Activated CD4-positive, alpha-beta T cell treated with anti-CD3 and anti-CD28 coated beads for 1 hour (primary cell): ENCODE data around the gene SCG5.

Source experiments
- DNase-seq: peaks from one replicate; pipeline ENCODE4 v3.0.0-alpha.2; 2020

The SCG5 gene

GRCh38 chr15:32729700-32730395 lies 88.3 kb downstream of the SCG5 start:
- DNase-seq, result no peak

GRCh38 chr15:32730677-32731654 lies 89.5 kb downstream of the SCG5 start:
- DNase-seq, result no peak

GRCh38 chr15:32732574-32733157 lies 91.2 kb downstream of the SCG5 start:
- no peak for DNase-seq

DNA sequence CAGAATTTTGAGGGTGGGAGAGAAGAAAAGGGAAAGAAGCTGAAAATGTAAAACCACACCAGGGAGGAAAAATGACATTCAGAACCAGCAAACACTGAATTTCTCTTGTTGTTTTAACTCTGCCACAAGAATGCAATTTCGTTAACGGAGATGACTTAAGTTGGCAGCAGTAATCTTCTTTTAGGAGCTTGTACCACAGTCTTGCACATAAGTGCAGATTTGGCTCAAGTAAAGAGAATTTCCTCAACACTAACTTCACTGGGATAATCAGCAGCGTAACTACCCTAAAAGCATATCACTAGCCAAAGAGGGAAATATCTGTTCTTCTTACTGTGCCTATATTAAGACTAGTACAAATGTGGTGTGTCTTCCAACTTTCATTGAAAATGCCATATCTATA lies 91.8 kb downstream of the SCG5 start:
- DNase-seq, result no peak

DNA sequence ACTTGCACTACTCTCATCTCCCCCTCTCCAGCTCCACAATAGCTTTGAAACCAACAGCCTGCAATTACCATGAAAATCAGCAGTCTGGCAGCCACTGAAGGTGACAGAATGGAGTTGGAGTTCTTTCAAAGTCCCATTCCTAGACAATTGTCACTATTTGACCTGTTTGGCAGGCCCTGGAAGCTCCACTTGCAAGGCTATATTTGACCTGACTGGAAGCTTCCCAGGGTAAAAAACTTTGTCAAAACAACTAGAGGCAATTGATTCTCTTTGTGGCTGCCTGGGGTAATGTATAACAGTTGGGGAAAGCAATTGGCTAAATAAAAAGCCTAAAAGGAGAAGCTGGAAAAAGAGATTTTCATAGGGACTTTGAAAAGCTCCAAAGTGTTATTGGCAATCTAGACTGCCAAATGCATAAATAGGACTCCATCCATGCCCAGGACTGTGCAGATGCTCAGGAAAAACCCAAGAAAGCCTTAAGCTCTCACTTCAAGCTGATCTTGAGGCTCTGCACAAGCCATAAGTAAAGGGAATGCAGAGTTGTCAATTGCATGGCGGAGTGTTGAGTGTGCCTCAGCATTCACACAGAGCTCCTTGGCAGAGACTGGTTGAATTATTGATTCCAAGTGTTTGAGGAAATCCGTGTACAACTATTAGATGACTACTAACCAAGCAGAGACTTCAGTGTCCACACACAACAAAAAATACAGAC lies 94.6 kb downstream of the SCG5 start:
- no peak for DNase-seq

- DNase-seq, result no peak
Observed at GRCh38 chr15:32736701-32737061, 95.2 kb downstream of the SCG5 start.

- no peak for DNase-seq
Observed at GRCh38 chr15:32737304-32737703, 95.8 kb downstream of the SCG5 start.

- DNase-seq, result no peak
Observed at GRCh38 chr15:32738666-32739065, 97.2 kb downstream of the SCG5 start.

DNA sequence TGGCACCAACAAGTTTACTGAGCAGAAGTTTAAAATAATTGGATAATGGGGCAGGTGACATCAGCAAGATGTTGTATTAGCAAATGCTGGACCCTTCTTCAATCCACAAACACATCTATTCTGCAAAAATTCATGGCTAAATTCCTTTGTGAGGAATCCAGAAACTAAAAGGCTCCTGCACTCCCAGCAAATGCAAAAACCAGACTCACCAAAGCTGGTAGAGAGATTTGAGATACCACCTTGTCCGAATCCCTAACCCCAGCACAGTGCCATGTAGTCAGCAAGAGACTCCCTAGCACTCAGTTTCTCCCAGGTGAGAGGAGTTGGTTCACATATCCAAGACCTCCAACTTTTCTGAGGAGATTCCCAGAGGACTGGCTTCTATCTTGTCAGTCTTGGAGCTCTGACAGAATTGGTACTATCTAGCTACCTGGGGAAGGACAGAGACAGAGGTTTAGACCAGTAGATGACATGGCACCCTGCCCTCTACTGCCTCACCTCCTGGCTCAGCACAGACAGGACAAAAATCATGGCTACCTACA lies 98.1 kb downstream of the SCG5 start:
- DNase-seq, result no peak

DNA sequence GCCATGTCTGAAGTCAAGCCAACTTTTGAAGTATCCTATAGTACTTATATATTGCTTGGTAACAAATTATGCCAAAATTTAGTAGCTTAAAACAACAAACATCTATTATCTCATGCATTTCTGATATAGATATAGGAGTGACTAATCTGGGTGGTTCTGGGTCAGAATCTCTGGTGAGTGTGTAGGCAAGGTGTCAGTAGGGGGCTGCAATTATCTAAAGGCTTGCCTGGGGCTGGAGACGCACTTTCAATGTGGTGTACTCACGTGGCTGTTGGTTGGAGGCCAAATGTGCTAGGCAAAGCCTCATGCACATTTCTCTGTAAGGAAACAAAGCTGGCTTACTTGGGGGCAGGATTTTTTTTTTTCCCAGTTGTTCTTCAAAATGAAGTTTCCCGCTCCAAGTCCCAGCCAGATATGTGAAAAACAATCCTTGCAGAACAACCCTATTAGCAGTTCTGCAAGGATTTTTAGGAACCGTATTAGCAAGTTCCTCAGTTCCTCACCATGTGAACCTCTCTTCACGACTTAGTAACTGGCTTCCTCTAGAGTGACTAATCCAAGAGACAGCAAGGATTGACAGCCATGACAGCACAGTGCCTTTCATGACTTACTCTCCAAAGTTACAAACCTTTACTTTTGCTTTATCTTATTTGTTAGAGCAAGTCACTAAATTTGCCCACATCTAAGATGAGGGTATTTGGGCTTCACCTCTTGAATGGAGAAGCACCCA lies 102.1 kb downstream of the SCG5 start:
- no peak for DNase-seq

DNA sequence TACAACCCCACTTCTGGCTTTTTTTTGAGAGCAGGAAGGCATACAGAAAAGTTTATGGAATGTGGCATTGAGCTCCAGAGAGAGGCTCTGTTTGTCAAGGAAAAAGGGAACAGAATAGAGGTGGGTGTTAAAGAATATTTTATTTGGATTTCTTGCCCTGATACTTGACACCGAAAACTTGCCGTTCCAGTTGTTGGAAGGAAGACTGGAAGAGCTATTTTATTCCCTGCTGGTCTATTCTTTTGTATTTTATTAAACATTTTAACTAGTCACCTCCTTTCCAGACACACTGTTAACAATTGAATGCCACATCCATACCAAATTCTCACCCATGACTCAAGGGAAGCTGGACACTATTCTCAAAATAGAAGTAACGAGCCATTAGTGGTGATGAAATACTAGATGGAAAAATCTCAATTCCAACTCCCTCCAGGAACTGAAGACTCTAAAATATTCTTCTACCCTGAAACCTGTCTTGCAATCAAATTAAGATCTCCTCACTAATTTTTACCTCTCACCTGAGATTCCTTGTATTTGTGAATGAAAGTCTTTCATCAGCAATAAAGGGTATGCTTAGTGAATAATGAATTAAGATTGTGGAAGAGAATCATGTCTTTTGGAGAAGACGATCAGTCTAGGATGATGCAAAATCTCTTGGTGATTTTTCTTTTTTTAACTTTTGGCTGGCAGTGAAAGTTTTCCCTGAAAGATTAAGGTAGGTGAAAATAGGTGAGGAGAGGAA lies 104.8 kb downstream of the SCG5 start:
- DNase-seq, result no peak
